ENCODE results near the gene ALDH3A2.

GRCh38 chr17:19645734-19646201, 2.8 kb upstream of the ALDH3A2 start:
- TF ChIP-seq CTCF (IDR thresholded peaks at IDR 0.05) (peak; percentile 84), POLR2AphosphoS5 (IDR thresholded peaks at IDR 0.05; ENCODE audit: low read depth, low read length) (no peak), REST (IDR thresholded peaks at IDR 0.05; ENCODE audit: insufficient read depth in 1 of 2, low read depth in 2 of 2, low read length in 1 of 2) (no peak), TCF7L2 (IDR thresholded peaks at IDR 0.05; ENCODE audit: low read depth, low read length) (no peak), SIN3A (IDR thresholded peaks at IDR 0.05; ENCODE audit: borderline replicate concordance, insufficient read depth, low read depth, low read length) (no peak)
